Epithelial cell of esophagus (primary cell): ENCODE measurements around the gene GGA2.
A peak's percentile ranks its signal among the peaks of the same experiment; 100 is the strongest.
"Not testable (repeated sequence)": the region's sequence is repeated elsewhere in the genome, so short reads cannot be mapped to it uniquely, and the experiment has no call there.

ENCODE experiments used
- DNase-seq: peaks from one replicate; pipeline ENCODE4 v3.0.0; 2010; ENCODE audit warnings: low read depth
- H3K4me3 ChIP-seq: 2 replicates; pipeline ENCODE4 v1.5.1; 2011; ENCODE audit warnings: mild to moderate bottlenecking, low read length, control low read depth
- CTCF ChIP-seq: IDR thresholded peaks from 2 replicates; pipeline ENCODE4 v1.5.1; 2011; ENCODE audit warnings: low read depth, mild to moderate bottlenecking, low read length, control low read depth, inconsistent platforms; ENCODE audit not compliant: insufficient read depth; ENCODE audit errors: missing control alignments

The GGA2 gene

GRCh38 chr16:23516366-23517137 lies 6.3 kb upstream of the GGA2 start:
- H3K4me3 ChIP-seq = no peak overlapping the region
- DNase-seq = no peak
- TF ChIP-seq CTCF = no peak

GRCh38 chr16:23515881-23516280 lies 5.6 kb upstream of the GGA2 start:
- DNase-seq = no peak
- no peak for TF ChIP-seq CTCF
- H3K4me3 ChIP-seq = no peak overlapping the region

GRCh38 chr16:23514381-23515152 lies 4.3 kb upstream of the GGA2 start:
- DNase-seq = no peak

GRCh38 chr16:23512168-23512695 lies 1.9 kb upstream of the GGA2 start:
- H3K4me3 ChIP-seq = no peak overlapping the region
- DNase-seq = peak; percentile 43
- no peak for TF ChIP-seq CTCF

More at GRCh38 chr16:23514381-23515152, 4.3 kb upstream of the GGA2 start:
- TF ChIP-seq CTCF = no peak
- no peak overlapping the region for H3K4me3 ChIP-seq

- DNase-seq = no peak
- no peak overlapping the region for H3K4me3 ChIP-seq
- no peak for TF ChIP-seq CTCF
Observed at GRCh38 chr16:23511731-23512130, 1.4 kb upstream of the GGA2 start.

- not testable (repeated sequence) for DNase-seq
- peak overlapping the region; percentile 77 for H3K4me3 ChIP-seq
Observed at GRCh38 chr16:23510915-23511270, 599 bp upstream of the GGA2 start.

- TF ChIP-seq CTCF = no peak
- H3K4me3 ChIP-seq = peak overlapping the region; percentile 77
- peak; percentile 34 for DNase-seq
Observed at GRCh38 chr16:23509782-23510163, 521 bp downstream of the GGA2 start.
